Measurements from ENCODE around the gene NPAS3. TPM values are rescaled to one million over a fixed set of nuclear protein-coding genes. Genes with fewer than 3 reads are reported as not detected.

The NPAS3 gene
- total and polyA plus RNA-seq, 11 donors: 0.15 to 3.4 (median 0.92) TPM

DNA sequence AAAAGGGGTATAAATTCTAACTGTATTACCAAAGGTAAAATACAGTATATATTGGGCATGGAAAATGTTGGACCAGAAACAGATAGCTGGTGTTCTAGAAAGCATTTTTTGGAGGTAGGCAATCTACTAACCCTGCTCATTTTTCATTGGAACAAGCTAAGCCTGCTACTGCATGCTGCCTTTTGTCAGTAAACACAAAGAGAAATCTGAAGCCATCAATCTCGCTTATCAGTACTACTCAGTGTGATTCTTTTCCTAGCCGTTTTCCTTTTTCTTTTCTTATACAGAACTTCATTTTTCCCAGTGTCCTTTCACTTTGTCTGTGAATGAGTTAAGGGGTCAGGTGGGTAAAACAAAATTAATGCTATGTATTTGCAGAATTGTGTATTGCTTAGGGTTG, 312.3 kb downstream of the NPAS3 start:
- WGBS, 4 donors: 57 to 66% (median 59%) methylated on average over 2 of the region's 2 CpGs
- no peak for DNase-seq
- Histone ChIP-seq H3K4me3 (no peak overlapping the region), H3K27ac (no peak overlapping the region), H3K4me1 (peaks cover 0 to 10% (median 0%) of the 10 kb centered on the region in 12 donors), H3K27me3 (no peaks in the 10 kb centered on the region), H3K9me3 (no peaks in the 10 kb centered on the region), H3K36me3 (no peaks in the 10 kb centered on the region)
- ATAC-seq: no peak
- TF ChIP-seq POLR2A (IDR thresholded peaks at IDR 0.05) (no peak), CTCF (IDR thresholded peaks at IDR 0.05) (no peak)
- intact Hi-C loops (cut with DNase I): no loop called here

- Histone ChIP-seq H3K9me3 (no peaks in the 10 kb centered on the region), H3K36me3 (no peaks in the 10 kb centered on the region), H3K4me3 (no peak overlapping the region), H3K27me3 (no peaks in the 10 kb centered on the region), H3K4me1 (peaks cover 0 to 10% (median 0%) of the 10 kb centered on the region in 12 donors), H3K27ac (no peak overlapping the region)
- WGBS, 4 donors: 64 to 69% (median 67%) methylated on average over 3 of the region's 3 CpGs
- TF ChIP-seq POLR2A (IDR thresholded peaks at IDR 0.05) (no peak), CTCF (IDR thresholded peaks at IDR 0.05) (no peak)
- intact Hi-C loops (cut with DNase I): no loop called here
- no peak for ATAC-seq
- no peak for DNase-seq
Measured at GRCh38 chr14:33254342-33254741, 315.7 kb downstream of the NPAS3 start.

GRCh38 chr14:33254861-33255395, 316.2 kb downstream of the NPAS3 start:
- Histone ChIP-seq H3K4me3 (no peak overlapping the region), H3K27ac (no peak overlapping the region), H3K36me3 (no peaks in the 10 kb centered on the region), H3K4me1 (peaks cover 0 to 10% (median 0%) of the 10 kb centered on the region in 12 donors), H3K9me3 (no peaks in the 10 kb centered on the region), H3K27me3 (no peaks in the 10 kb centered on the region)
- ATAC-seq: no peak
- intact Hi-C loops (cut with DNase I): no loop called here
- WGBS, 4 donors: 26 to 35% (median 30%) methylated on average over 1 of the region's 1 CpG
- DNase-seq: peak in 1 of 5 donors; percentile 25
- TF ChIP-seq POLR2A (IDR thresholded peaks at IDR 0.05): no peak
- TF ChIP-seq CTCF (IDR thresholded peaks at IDR 0.05): no peak

- intact Hi-C loops (cut with DNase I): no loop called here
- no peak for DNase-seq
- Histone ChIP-seq H3K4me1 (peaks cover 0 to 10% (median 0%) of the 10 kb centered on the region in 12 donors), H3K4me3 (no peak overlapping the region), H3K27ac (no peak overlapping the region), H3K36me3 (no peaks in the 10 kb centered on the region), H3K9me3 (no peaks in the 10 kb centered on the region), H3K27me3 (no peaks in the 10 kb centered on the region)
- no peak for ATAC-seq
- 51 to 89% (median 69%) methylated on average over 2 of the region's 2 CpGs for WGBS, 4 donors
- TF ChIP-seq POLR2A (IDR thresholded peaks at IDR 0.05) (no peak), CTCF (IDR thresholded peaks at IDR 0.05) (no peak)
Measured at GRCh38 chr14:33257796-33258195, 319.1 kb downstream of the NPAS3 start.
